ENCODE data around the gene OPRD1.
"Not testable (repeated sequence)": the region's sequence is repeated elsewhere in the genome, so short reads cannot be mapped to it uniquely, and the experiment has no call there.

DNA sequence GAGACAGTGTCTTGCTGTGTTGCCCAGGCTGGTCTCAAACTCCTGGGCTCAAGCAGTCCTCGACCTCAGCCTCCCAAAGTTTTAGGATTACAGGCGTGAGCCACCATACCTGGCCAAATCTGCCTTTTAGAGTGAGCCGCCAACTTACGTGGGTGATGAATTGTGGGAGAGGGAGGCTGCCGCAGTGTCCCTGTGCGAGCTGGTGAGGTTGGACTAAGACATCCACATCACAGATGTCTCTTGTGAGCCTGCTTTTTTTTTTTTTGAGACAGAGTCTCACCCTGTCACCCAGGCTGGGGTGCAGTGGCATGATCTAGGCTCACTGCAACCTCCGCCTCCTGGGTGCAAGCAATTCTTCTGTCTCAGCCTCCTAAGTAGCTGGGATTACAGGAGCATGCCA, 42.4 kb downstream of the OPRD1 start:
- TF ChIP-seq, protein P1, sequence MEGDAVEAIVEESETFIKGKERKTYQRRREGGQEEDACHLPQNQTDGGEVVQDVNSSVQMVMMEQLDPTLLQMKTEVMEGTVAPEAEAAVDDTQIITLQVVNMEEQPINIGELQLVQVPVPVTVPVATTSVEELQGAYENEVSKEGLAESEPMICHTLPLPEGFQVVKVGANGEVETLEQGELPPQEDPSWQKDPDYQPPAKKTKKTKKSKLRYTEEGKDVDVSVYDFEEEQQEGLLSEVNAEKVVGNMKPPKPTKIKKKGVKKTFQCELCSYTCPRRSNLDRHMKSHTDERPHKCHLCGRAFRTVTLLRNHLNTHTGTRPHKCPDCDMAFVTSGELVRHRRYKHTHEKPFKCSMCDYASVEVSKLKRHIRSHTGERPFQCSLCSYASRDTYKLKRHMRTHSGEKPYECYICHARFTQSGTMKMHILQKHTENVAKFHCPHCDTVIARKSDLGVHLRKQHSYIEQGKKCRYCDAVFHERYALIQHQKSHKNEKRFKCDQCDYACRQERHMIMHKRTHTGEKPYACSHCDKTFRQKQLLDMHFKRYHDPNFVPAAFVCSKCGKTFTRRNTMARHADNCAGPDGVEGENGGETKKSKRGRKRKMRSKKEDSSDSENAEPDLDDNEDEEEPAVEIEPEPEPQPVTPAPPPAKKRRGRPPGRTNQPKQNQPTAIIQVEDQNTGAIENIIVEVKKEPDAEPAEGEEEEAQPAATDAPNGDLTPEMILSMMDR (IDR thresholded peaks at IDR 0.05): not testable (repeated sequence)
- TF ChIP-seq POLR2A (IDR thresholded peaks at IDR 0.05): not testable (repeated sequence)
